OCI-LY1 (cell line): ENCODE results near the gene TRAPPC4.
"Not testable (repeated sequence)": the region's sequence is repeated elsewhere in the genome, so short reads cannot be mapped to it uniquely, and the experiment has no call there.

Source experiments
- EZH2 ChIP-seq: fragments of 200-600 bp; sonication (generic), shearing (Covaris generic); IDR thresholded peaks from 2 replicates; pipeline ENCODE4 v1.8.0; 2017; ENCODE audit warnings: borderline replicate concordance, mixed run types, mild to moderate bottlenecking, antibody characterized with exemption, low read length, moderate library complexity, mixed read lengths
- TF ChIP-seq, protein P1 (sequence below): fragments of 200-600 bp; sonication (generic), shearing (Covaris generic); IDR thresholded peaks from 2 replicates; pipeline ENCODE4 v1.5.1; 2017; ENCODE audit warnings: mild to moderate bottlenecking, antibody characterized with exemption, low read length, moderate library complexity, mixed read lengths

DNA sequence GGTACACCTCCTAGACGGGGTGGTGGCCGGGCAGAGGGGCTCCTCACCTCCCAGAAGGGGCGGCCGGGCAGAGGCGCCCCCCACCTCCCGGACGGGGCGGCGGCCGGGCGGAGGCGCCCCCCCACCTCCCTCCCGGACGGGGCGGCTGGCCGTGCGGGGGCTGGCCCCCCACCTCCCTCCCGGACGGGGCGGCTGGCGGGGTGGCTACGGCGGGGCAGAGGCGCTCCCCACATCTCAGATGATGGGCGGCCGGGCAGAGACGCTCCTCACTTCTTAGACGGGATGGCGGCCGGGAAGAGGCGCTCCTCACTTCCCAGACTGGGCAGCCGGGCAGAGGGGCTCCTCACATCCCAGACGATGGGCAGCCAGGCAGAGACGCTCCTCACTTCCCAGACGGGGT is 40.6 kb downstream of the TRAPPC4 start:
- TF ChIP-seq, protein P1, sequence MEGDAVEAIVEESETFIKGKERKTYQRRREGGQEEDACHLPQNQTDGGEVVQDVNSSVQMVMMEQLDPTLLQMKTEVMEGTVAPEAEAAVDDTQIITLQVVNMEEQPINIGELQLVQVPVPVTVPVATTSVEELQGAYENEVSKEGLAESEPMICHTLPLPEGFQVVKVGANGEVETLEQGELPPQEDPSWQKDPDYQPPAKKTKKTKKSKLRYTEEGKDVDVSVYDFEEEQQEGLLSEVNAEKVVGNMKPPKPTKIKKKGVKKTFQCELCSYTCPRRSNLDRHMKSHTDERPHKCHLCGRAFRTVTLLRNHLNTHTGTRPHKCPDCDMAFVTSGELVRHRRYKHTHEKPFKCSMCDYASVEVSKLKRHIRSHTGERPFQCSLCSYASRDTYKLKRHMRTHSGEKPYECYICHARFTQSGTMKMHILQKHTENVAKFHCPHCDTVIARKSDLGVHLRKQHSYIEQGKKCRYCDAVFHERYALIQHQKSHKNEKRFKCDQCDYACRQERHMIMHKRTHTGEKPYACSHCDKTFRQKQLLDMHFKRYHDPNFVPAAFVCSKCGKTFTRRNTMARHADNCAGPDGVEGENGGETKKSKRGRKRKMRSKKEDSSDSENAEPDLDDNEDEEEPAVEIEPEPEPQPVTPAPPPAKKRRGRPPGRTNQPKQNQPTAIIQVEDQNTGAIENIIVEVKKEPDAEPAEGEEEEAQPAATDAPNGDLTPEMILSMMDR = not testable (repeated sequence)
- not testable (repeated sequence) for TF ChIP-seq EZH2
